IMR-90 (cell line): Measurements from ENCODE around the gene CNTN5. TPM values are rescaled to one million over a fixed set of nuclear protein-coding genes. Genes with fewer than 3 reads are reported as not detected.

Experiments used
- ATAC-seq: fragments of 200-7000 bp; cut with Tn5 transposase; 2 replicates; pipeline ENCODE4 v1.9.1; 2020; ENCODE audit warnings: low read depth, mild to moderate bottlenecking, moderate library complexity
- BruUV-seq: library from RNA; stranded (reverse); fragments of 400-500 nt; replicated peaks from 2 replicates; lab custom pipeline; 2021; lab: Mats Ljungman, UMichigan
- CTCF ChIA-PET: fragments of 300-600 bp; formaldehyde crosslinking; extraction: SDS; loops from one replicate; lab custom pipeline; 2021; ENCODE audit warnings: antibody characterized with exemption; lab: Yijun Ruan, JAX
- POLR2A ChIA-PET: fragments of 300-600 bp; sonication (Branson Sonifier 250); formaldehyde crosslinking; loops from one replicate; lab custom pipeline; 2022; ENCODE audit warnings: antibody characterized with exemption; ENCODE audit not compliant: unreplicated experiment; lab: Charles Lee
- DNase-seq: peaks from one replicate; pipeline ENCODE4 v3.0.0; 2013
- H2AFZ ChIP-seq: replicated peaks from 2 replicates; pipeline ENCODE3; 2013; ENCODE audit warnings: low read length, mild to moderate bottlenecking; ENCODE audit not compliant: poor library complexity
- H2AK5ac ChIP-seq: 2 replicates; pipeline ENCODE4 v1.6.1; 2013; ENCODE audit warnings: low read depth, low read length, inconsistent platforms
- H2AK9ac ChIP-seq: replicated peaks from 2 replicates; pipeline ENCODE3; 2013; ENCODE audit warnings: mild to moderate bottlenecking, low read depth, low read length, moderate library complexity; ENCODE audit not compliant: poor library complexity
- H2BK120ac ChIP-seq: 2 replicates; pipeline ENCODE4 v1.6.1; 2013; ENCODE audit warnings: low read depth, low read length, inconsistent platforms
- H2BK15ac ChIP-seq: 3 replicates; pipeline ENCODE4 v1.6.1; 2013; ENCODE audit warnings: low read depth, low read length, inconsistent platforms
- H2BK20ac ChIP-seq: 2 replicates; pipeline ENCODE4 v1.6.1; 2013; ENCODE audit warnings: low read depth, mild to moderate bottlenecking, inconsistent platforms, low read length, moderate library complexity
- H2BK5ac ChIP-seq: 2 replicates; pipeline ENCODE4 v1.6.1; 2013; ENCODE audit warnings: mild to moderate bottlenecking, low read depth, low read length, inconsistent platforms; ENCODE audit not compliant: poor library complexity, severe bottlenecking
- H3K14ac ChIP-seq: replicated peaks from 2 replicates; pipeline ENCODE4 v1.6.1; 2013; ENCODE audit warnings: low read depth, low read length, inconsistent platforms
- H3K18ac ChIP-seq: 2 replicates; pipeline ENCODE4 v1.6.1; 2013; ENCODE audit warnings: low read depth, low read length, control low read depth
- H3K23ac ChIP-seq: 2 replicates; pipeline ENCODE4 v1.6.1; 2013; ENCODE audit warnings: low read depth, low read length, inconsistent platforms
- H3K27ac ChIP-seq: 2 replicates; pipeline ENCODE4 v1.5.1; 2013; ENCODE audit warnings: mild to moderate bottlenecking, control low read depth, low read length; ENCODE audit not compliant: insufficient read depth
- H3K27me3 ChIP-seq: 2 replicates; pipeline ENCODE4 v1.6.1; 2013; ENCODE audit warnings: low read length; ENCODE audit not compliant: control insufficient read depth, insufficient read depth
- H3K36me3 ChIP-seq: 2 replicates; pipeline ENCODE4 v1.6.1; 2013; ENCODE audit warnings: low read length, mixed read lengths; ENCODE audit not compliant: control insufficient read depth, insufficient read depth
- H3K4ac ChIP-seq: 2 replicates; pipeline ENCODE4 v1.6.1; 2013; ENCODE audit warnings: low read depth, low read length, inconsistent platforms
- H3K4me1 ChIP-seq: 2 replicates; pipeline ENCODE4 v1.6.1; 2013; ENCODE audit warnings: low read length, mixed read lengths; ENCODE audit not compliant: control insufficient read depth, insufficient read depth
- H3K4me2 ChIP-seq: 2 replicates; pipeline ENCODE4 v1.6.1; 2013; ENCODE audit warnings: low read depth, mild to moderate bottlenecking, control low read depth, low read length, moderate library complexity
- H3K4me3 ChIP-seq: 2 replicates; pipeline ENCODE4 v1.5.1; 2013; ENCODE audit warnings: low read depth, mild to moderate bottlenecking, control low read depth, low read length, moderate library complexity; ENCODE audit not compliant: insufficient read depth
- H3K56ac ChIP-seq: 2 replicates; pipeline ENCODE4 v1.6.1; 2013; ENCODE audit warnings: low read length, inconsistent platforms; ENCODE audit not compliant: insufficient read depth; ENCODE audit errors: extremely low read depth
- H3K79me1 ChIP-seq, 2 experiments: 2 replicates each; pipeline ENCODE4 v1.6.1; 2013; ENCODE audit warnings: low read length in 2 of 2, inconsistent platforms in 1 of 2, low read depth in 1 of 2
- H3K9ac ChIP-seq: 2 replicates; pipeline ENCODE4 v1.6.1; 2013; ENCODE audit warnings: low read depth, low read length, control low read depth
- H3K9me1 ChIP-seq: 2 replicates; pipeline ENCODE4 v1.6.1; 2013; ENCODE audit warnings: low read length, inconsistent platforms; ENCODE audit not compliant: insufficient read depth
- H3K9me3 ChIP-seq: 2 replicates; pipeline ENCODE4 v1.6.1; 2013; ENCODE audit warnings: low read length; ENCODE audit not compliant: control insufficient read depth, insufficient read depth
- H4K20me1 ChIP-seq: 2 replicates; pipeline ENCODE4 v1.6.1; 2013; ENCODE audit warnings: low read length, inconsistent platforms; ENCODE audit not compliant: insufficient read depth
- H4K5ac ChIP-seq: 2 replicates; pipeline ENCODE4 v1.6.1; 2013; ENCODE audit warnings: mild to moderate bottlenecking, low read depth, low read length, control low read depth
- H4K8ac ChIP-seq, 2 experiments: 2 replicates each; pipeline ENCODE4 v1.6.1; 2013; ENCODE audit warnings: low read depth in 2 of 2, low read length in 2 of 2, control low read depth in 1 of 2, inconsistent platforms in 1 of 2
- H4K91ac ChIP-seq: 2 replicates; pipeline ENCODE4 v1.6.1; 2013; ENCODE audit warnings: low read depth, low read length, inconsistent platforms; ENCODE audit not compliant: insufficient read depth
- BHLHE40 ChIP-seq: fragments of 150-350 bp; IDR thresholded peaks from 2 replicates; pipeline ENCODE4 v1.6.1; 2016; ENCODE audit warnings: mild to moderate bottlenecking, low read depth, low read length
- CEBPB ChIP-seq: IDR thresholded peaks from 2 replicates; pipeline ENCODE4 v1.6.1; 2012; ENCODE audit warnings: low read depth, low read length, improper control_type of control experiment
- CHD1 ChIP-seq: IDR thresholded peaks from 2 replicates; pipeline ENCODE4 v1.6.1; 2012; ENCODE audit warnings: low read depth, low read length, improper control_type of control experiment
- FOS ChIP-seq: fragments of 150-350 bp; IDR thresholded peaks from 2 replicates; pipeline ENCODE4 v1.6.1; 2016; ENCODE audit warnings: low read depth, low read length
- MAFK ChIP-seq: IDR thresholded peaks from 2 replicates; pipeline ENCODE4 v1.6.1; 2012; ENCODE audit warnings: low read depth, low read length, improper control_type of control experiment
- MAZ ChIP-seq: IDR thresholded peaks from 2 replicates; pipeline ENCODE4 v1.6.1; 2012; ENCODE audit warnings: low read depth, mild to moderate bottlenecking, low read length, improper control_type of control experiment, moderate library complexity, borderline replicate concordance
- MXI1 ChIP-seq: IDR thresholded peaks from 2 replicates; pipeline ENCODE4 v1.6.1; 2012; ENCODE audit warnings: low read depth, mild to moderate bottlenecking, low read length, moderate library complexity, borderline replicate concordance
- NFE2L2 ChIP-seq: fragments of 150-350 bp; IDR thresholded peaks from 2 replicates; pipeline ENCODE4 v1.6.1; 2016; ENCODE audit warnings: low read depth, mild to moderate bottlenecking, low read length
- POLR2A ChIP-seq: IDR thresholded peaks from 2 replicates; pipeline ENCODE4 v1.6.1; 2012; ENCODE audit warnings: mild to moderate bottlenecking, low read depth, low read length
- RAD21 ChIP-seq: IDR thresholded peaks from 2 replicates; pipeline ENCODE4 v1.6.1; 2012; ENCODE audit warnings: low read length, improper control_type of control experiment
- RCOR1 ChIP-seq: IDR thresholded peaks from 2 replicates; pipeline ENCODE4 v1.6.1; 2012; ENCODE audit warnings: mild to moderate bottlenecking, low read length, improper control_type of control experiment; ENCODE audit not compliant: insufficient replicate concordance
- RFX5 ChIP-seq: IDR thresholded peaks from 2 replicates; pipeline ENCODE4 v1.8.0; 2012; ENCODE audit warnings: low read depth, mild to moderate bottlenecking, low read length, moderate library complexity
- SMC3 ChIP-seq: fragments of 150-350 bp; IDR thresholded peaks from 2 replicates; pipeline ENCODE4 v1.6.1; 2016; ENCODE audit warnings: low read depth, mild to moderate bottlenecking, antibody characterized with exemption, low read length, moderate library complexity
- WGBS, 2 experiments: methylation state at CpG; one replicate each; pipeline versions ENCODE4 v1.1.5 to v1.1.7; 2013; ENCODE audit warnings: missing lambda C conversion rate in 2 of 2; ENCODE audit not compliant: insufficient read length in 1 of 2; ENCODE audit errors: extremely low coverage in 2 of 2; 5-methylcytosine and 5-hydroxymethylcytosine counted together
- dilution Hi-C: fragments of 300-500 bp; cut with HindIII; formaldehyde crosslinking; loops from one replicate; pipeline ENCODE4 v1.14.3; 2018; ENCODE audit warnings: low sequenced_read_pairs; ENCODE audit not compliant: unreplicated experiment
- in situ Hi-C: fragments of 300-500 bp; cut with MboI; formaldehyde crosslinking; loops from 3 replicates; pipeline ENCODE4 v1.14.3; 2019; ENCODE audit warnings: low sequenced_read_pairs, inconsistent platforms, mixed read lengths
- intact Hi-C: fragments of 100-400 bp; cut with micrococcal nuclease; formaldehyde crosslinking; loops from 2 replicates; pipeline ENCODE4 v1.10.0; 2022
- polyA plus RNA-seq, 3 experiments: library from polyadenylated mRNA; depleted of rRNA; stranded (reverse); fragments of >200 nt; gene quantifications; 2 replicates each; pipeline ENCODE4 v1.2.3, GENCODE V29; 2012; ENCODE audit warnings: low replicate concordance in 1 of 3
- total RNA-seq: library from RNA; depleted of rRNA; stranded (reverse); fragments of >200 nt; gene quantifications from 2 replicates; pipeline ENCODE4 v1.2.3, GENCODE V29; 2012
- TF ChIP-seq, protein P1 (sequence below): conservative IDR thresholded peaks from 2 replicates; pipeline ENCODE4 v1.5.1; 2012; ENCODE audit warnings: mild to moderate bottlenecking, low read depth, low read length, improper control_type of control experiment

CNTN5 gene
- total and polyA plus RNA-seq, 2 of the 4 experiments (the other 2 are of a cell fraction) = not detected

GRCh38 chr11:99988471-99988837 is 967.7 kb downstream of the CNTN5 start:
- Histone ChIP-seq H2BK20ac (no peak overlapping the region), H3K79me1 (no peaks in the 10 kb centered on the region), H2AK9ac (no peak overlapping the region), H3K56ac (no peak overlapping the region), H3K27me3 (no peaks in the 10 kb centered on the region), H2BK15ac (no peak overlapping the region), H2AK5ac (no peak overlapping the region), H3K36me3 (no peaks in the 10 kb centered on the region), H3K4me1 (no peaks in the 10 kb centered on the region), H2AFZ (no peak overlapping the region), H4K5ac (no peak overlapping the region), H3K27ac (no peak overlapping the region), H3K23ac (no peak overlapping the region), H3K4ac (no peak overlapping the region), H3K9me3 (peaks cover 2% of the 10 kb centered on the region; the same call in 1 of the 2 replicates), H3K4me2 (no peak overlapping the region), H3K14ac (no peak overlapping the region), H4K91ac (no peak overlapping the region), H3K18ac (no peak overlapping the region), H4K8ac (no peak overlapping the region), H3K4me3 (no peak overlapping the region), H3K9ac (no peak overlapping the region), H2BK5ac (no peak overlapping the region), H3K9me1 (no peaks in the 10 kb centered on the region), H2BK120ac (no peak overlapping the region), H4K20me1 (no peaks in the 10 kb centered on the region)
- no CpG with 5 or more reads among the region's 2 CpGs for WGBS, 2 experiments
- intact Hi-C loops (no loop called here), dilution Hi-C loops (no loop called here), in situ Hi-C loops (no loop called here)
- TF ChIP-seq MAFK (no peak), CEBPB (no peak), RFX5 (no peak), MAZ (no peak), RAD21 (no peak), BHLHE40 (no peak), SMC3 (no peak), POLR2A (no peak), MXI1 (no peak), CHD1 (no peak), NFE2L2 (no peak), FOS (no peak), RCOR1 (no peak)
- TF ChIP-seq, protein P1, sequence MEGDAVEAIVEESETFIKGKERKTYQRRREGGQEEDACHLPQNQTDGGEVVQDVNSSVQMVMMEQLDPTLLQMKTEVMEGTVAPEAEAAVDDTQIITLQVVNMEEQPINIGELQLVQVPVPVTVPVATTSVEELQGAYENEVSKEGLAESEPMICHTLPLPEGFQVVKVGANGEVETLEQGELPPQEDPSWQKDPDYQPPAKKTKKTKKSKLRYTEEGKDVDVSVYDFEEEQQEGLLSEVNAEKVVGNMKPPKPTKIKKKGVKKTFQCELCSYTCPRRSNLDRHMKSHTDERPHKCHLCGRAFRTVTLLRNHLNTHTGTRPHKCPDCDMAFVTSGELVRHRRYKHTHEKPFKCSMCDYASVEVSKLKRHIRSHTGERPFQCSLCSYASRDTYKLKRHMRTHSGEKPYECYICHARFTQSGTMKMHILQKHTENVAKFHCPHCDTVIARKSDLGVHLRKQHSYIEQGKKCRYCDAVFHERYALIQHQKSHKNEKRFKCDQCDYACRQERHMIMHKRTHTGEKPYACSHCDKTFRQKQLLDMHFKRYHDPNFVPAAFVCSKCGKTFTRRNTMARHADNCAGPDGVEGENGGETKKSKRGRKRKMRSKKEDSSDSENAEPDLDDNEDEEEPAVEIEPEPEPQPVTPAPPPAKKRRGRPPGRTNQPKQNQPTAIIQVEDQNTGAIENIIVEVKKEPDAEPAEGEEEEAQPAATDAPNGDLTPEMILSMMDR = no peak
- no TSS peak for BruUV-seq
- ChIA-PET CTCF (no interaction called here), POLR2A (no interaction called here)
- ATAC-seq (no peak), DNase-seq (no peak)
